ENCODE results near the gene SETBP1. TPM values are rescaled to one million over a fixed set of nuclear protein-coding genes. Genes with fewer than 3 reads are reported as not detected.

SETBP1 gene
- total and polyA plus RNA-seq, 2 of the 8 experiments (the other 6 are each of a cell fraction or from before 2014, with no cell fraction given), result 2.0 to 6.5 TPM

DNA sequence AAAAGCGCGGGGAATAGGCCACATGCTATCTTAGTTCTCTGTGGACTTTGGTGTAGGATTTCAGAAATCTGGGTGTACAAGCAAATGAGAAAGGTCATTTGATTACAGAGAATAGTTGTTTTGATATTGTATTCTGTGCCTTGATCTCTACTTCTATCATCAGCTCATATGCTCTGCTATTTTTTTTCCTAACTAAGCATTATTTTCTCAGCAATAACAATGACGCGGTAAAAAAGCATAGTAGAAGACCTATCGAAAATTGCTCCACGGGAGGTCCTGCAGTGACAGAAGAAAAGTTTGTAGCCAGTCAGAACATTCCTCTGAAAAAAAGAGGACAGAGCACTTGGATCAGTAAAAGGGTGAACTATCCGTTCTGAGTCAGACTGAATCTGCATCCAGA is 2.8 kb upstream of the SETBP1 start (continued):
- TF ChIP-seq ASH2L (IDR thresholded peaks at IDR 0.05; ENCODE audit: low read length) (no peak), HDAC6 (IDR thresholded peaks at IDR 0.05; ENCODE audit: low read depth, low read length) (no peak)

All from H1 (cell line).